ENCODE measurements around the gene KCNIP4.

Gene KCNIP4

DNA sequence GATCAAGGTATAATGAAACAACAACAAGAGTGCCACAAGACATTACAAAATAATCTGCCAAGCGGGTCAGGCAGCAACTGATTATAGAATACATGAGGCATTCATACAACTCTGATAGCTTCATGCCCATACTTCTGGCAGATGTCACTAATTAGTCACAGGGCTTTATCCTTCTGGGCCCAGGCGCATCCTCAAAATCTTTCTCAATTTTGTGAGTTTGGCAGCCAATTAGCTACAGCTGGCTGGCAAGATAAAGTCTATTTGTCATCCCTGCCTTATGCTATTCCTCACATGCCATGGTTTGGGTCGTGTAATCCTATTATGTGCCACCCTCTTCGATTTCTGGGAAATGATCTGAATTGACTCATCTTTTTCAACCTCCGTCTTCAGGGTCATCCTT, 994.0 kb downstream of the KCNIP4 start:
- DNase-seq (ENCODE audit: low spot score), result no peak

DNA sequence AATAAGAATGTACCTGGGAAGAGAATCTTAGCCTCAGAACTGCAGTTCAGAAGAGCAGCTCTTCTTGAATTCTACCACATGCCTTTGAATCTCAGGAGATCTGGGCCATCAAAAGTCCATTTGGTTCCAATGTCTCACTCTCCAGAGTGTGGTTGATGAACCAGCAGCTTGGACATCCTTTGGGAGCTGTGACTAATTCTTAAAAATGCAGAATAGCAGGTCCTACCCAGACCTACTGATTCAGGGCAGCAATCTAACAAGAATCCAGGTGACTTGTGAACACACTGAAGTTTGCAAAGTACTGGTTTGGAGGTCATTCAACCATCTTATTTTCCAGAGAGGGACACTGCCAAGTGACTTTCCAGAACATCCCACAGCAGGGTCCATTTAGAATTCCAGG, 1003.6 kb downstream of the KCNIP4 start:
- DNase-seq (ENCODE audit: low spot score), result peak; percentile 40

DNA sequence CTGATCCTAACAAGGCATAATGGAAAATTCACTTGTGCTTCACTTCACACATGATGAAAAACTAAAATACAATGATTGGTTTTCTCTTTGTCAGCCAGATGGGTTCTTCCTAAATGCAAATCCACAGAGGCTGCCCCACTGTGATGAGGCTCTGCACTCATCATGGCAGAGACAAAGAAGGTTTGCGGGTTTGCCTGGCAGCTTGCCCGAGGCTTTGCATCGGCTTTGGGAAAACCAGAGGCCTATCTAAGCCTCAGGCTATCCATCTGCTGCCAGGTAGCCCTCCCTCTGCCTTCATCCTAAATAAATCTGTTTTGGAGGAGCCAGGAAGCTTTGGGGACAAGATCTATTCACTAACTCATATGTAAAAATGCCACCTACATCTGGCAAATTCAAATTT, 1004.1 kb downstream of the KCNIP4 start:
- DNase-seq (ENCODE audit: low spot score), result no peak

DNA sequence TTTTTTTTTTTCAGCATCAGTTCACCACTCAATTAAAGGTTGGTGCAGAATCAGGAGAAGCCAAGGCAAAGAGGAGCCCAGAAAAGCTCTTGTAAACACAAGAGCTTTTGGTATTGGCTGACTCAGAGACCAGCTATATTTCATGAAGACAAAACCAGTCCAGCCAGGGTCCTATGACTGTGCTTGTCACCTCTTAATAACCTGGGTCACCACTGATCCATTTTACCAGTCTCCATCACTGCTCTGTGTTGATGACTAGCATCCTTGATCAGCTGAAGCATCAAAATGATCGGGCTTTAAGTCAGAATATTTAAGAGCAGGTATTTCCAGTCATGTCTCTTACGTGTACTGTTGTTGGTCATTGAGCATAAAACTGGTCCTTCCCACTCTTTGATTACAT, 1010.4 kb downstream of the KCNIP4 start:
- DNase-seq (ENCODE audit: low spot score), result no peak

DNA sequence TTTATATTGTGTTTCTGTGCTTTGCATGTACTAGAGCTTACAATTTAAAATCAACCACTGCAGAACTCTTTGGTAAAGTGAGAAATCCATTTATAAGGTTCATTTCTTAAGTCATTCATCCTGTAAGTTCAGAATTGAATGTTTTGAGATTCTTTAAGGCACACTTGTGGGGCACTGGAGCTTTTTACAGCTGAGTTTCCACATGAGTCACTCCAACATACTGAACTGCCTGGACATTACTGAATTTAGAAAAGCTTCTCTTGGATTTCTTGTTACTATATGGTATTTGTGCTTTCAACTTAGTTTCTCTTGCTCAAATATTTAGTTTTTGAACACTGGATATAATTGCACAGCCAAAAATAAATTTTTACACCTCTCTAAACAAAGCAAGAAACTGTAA, 1022.0 kb downstream of the KCNIP4 start:
- DNase-seq (ENCODE audit: low spot score), result peak; percentile 4

DNA sequence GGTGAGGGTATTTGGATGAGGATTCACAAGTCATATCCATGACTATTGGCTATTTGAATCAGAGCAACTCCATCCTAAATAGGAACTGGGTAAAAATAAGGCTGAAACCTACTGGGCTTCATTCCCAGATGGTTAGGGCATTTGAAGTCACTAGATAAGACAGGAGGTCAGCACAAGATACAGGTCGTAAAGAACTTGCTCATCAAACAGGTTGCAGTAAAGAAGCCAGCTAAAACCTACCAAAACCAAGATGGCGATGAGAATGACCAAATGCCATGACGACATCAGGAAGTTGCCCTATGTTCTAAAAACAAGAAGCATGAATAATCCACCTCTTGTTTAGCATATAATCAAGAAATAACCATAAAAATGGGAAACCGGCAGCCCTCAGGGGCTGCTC, 1023.4 kb downstream of the KCNIP4 start:
- DNase-seq (ENCODE audit: low spot score), result no peak

DNA sequence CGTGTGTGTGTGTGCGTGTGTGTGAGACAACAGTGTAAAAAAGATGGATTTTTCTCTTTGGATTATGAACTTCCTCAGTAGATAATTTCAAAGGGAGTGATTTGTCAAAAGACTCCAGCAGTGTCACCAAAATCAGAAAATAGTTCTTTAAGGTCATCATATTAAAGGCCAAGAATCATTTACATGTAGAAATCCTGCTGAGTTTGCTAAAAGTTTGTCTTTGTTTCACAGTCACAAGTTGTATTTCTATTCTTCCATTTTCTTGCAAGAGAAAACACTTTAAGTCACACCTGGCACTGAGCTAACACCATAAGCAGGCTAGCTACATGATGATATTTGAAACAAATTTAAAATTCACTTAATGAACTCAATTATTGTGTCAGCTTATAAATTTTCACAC, 1025.6 kb downstream of the KCNIP4 start:
- DNase-seq (ENCODE audit: low spot score), result no peak

DNA sequence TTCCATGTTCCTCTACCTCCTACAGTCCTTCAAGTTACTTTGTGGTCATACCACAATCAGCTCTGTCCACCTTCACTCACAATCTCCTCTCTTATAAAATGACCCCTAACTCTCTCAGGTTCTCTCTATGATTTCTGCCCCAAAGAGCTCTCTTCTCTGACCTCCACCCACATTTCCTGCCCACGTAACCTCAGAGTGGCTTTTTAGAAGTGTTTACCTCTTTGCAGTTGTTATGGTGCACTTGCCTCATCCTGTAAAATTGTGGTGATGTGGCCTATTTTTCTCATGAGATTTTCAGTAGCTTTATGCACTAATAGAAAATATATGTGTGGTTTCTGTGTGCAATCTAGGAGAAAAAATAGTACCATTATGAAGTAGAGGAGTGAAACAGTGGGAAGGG, 1032.5 kb downstream of the KCNIP4 start:
- DNase-seq (ENCODE audit: low spot score), result peak; percentile 17

DNA sequence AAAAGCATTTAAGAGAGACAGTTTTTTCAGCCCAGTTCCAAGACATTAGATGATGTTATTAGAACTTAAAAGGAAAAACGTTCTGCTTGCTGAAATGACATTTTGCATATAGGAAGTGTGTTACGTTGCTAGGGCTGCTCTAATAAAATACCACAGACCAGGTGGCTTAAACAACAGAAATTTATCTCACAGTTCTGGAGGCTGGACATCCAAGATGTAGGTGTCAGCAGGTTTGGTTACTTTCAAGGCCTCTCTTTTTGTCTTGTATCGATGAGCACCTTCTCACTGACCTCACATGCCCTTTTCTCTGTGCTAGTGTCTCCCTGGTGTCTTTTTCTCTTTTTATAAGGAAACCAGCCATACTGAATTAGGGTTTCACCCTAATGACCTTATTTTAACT, 1043.6 kb downstream of the KCNIP4 start:
- no peak for DNase-seq (ENCODE audit: low spot score)

DNA sequence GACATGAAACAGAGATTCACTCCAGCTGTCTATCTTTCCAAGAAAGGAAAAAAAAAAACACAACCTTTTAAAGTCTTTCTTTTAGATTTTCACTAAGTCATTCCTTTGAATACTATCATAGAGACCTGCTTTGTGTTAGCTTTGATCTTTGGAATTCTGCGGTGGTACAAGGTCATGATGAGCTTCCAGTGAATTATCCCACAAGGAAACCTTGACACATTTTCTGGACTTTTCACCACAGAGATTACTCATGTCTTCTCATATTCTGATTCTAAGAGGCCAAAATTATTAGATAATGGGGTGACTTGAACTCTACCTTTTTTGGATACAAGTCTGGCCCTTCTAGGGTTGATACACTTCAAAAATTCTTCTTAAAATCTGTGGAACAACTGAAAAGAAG, 1046.7 kb downstream of the KCNIP4 start:
- DNase-seq (ENCODE audit: low spot score), result peak; percentile 41

DNA sequence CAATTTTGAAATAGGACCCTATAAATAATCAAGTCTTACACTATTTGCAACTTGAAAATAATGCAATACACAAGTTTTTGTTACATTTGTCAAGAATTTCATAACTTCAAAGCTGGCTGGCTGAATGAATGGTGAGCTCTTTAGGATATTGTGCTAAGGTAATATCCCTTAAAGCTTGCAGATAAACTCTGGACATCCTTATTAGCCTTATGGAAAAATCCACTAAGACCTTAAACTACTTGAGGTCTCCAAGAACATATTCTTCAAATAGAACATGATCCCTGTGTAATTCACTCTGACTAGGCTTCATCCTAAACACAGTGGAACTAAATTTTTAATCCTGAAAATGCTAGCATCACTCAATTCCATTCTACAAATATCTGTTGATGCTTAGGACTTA, 1049.0 kb downstream of the KCNIP4 start:
- no peak for DNase-seq (ENCODE audit: low spot score)

DNA sequence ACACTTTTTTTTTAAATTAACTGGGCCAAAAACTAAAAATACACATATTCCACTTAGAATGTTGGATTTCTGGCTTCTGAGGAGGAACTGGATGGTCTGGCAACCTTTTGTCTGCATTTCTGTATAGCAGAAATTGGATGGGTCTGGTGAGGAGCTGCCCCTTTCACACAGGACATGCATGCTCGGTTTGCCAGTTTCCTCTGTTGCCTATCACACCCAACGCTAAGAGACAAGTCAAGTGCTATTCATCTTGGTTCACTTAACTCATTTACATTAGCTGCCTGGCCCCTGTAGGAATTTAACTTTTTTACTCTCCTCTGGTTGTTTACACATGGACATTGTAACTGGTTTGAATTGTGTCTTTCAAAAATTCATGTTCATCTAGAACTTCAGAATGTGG, 1052.6 kb downstream of the KCNIP4 start:
- DNase-seq (ENCODE audit: low spot score), result no peak

DNA sequence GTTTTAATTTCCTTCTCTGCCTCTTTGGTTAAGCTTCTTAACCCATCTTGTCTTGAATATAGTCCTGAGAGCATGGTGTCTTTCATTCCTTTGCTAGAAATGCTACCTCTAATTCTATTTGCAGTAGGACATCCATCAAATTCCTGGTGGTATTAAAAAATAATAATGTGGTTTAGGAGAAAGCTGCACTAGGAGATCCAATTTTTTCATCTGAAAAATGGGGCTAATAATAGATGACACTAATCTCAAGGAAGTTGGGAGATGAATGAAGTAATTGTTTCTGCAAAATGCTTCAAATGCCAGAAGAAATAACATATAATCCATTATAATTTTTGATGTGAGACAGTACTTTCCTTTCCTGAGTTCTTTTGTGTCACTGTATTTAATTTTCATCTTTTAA, 1053.4 kb downstream of the KCNIP4 start:
- no peak for DNase-seq (ENCODE audit: low spot score)

DNA sequence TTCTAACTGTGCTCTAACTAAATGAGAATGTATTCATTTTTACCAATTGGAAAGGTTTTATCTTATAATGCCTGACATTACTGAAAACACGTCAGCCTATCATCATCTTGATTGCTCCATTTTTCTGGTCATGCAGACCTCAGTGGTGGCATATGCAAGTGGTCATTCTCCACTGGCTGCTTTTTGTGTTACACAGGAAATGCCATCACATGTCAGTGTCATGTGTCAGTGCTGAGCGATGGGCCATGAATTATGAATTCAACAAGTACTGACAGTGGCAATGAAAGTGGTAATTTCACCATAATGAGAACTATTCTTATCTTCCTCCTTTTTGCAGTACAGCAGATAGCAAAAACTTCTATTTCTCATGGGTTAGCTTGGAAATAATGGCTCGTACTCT, 1057.8 kb downstream of the KCNIP4 start:
- peak; percentile 53 for DNase-seq (ENCODE audit: low spot score)

DNA sequence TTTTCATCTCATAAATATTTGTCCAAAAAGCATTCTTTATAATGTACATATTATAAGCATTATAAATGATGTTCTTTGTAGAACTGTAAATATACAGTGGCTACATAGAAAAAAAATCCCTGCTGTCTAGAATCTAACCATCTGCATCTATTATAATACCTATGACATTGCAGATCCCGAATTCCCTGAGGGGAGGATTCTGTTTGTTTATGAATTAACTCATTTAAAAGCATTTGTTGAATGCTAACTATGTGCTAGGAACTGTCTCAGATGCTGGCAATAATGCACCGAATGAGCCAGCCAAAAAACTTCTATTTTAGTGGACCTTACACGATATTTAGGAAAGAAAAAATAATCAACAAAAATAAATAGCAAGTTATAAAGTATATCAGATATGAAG, 1058.7 kb downstream of the KCNIP4 start:
- no peak for DNase-seq (ENCODE audit: low spot score)

DNA sequence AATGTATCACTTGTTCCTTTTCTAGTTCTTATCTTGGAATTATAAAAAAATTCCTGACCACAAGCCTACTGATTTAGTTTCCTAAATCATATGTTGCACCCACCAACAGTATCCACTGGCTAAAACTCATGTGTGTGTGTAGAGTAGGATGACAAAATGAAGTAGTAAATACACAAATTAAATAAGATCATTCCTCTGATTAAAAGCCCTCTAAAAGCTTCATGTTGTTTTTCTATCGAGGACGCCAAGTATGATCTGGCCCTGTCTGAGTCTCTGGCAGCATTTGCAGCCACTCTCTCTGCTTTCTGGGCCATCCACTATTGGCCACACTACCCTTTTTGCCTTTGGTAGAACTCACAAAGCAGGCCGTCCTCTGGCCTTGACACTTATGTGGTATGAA, 1064.9 kb downstream of the KCNIP4 start:
- DNase-seq (ENCODE audit: low spot score), result no peak

DNA sequence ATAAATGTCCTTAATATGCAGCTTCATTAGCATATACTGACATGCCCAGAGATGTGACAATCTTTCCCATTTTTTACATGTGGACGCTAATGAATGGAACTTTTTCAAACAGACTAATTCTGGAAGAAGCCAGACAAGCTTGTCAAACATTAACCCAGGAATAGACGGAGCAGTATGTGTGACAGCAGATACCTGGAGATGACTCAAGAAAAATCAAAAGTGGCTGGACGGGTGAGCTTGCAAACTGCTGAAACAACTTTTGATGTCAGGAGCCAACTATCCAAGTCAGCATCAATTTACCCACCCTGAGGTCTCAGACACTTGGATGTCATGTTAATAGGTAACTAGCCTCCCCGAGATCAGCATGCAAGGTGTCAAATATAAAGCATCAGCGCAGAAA, 1065.3 kb downstream of the KCNIP4 start:
- peak; percentile 96 for DNase-seq (ENCODE audit: low spot score)

DNA sequence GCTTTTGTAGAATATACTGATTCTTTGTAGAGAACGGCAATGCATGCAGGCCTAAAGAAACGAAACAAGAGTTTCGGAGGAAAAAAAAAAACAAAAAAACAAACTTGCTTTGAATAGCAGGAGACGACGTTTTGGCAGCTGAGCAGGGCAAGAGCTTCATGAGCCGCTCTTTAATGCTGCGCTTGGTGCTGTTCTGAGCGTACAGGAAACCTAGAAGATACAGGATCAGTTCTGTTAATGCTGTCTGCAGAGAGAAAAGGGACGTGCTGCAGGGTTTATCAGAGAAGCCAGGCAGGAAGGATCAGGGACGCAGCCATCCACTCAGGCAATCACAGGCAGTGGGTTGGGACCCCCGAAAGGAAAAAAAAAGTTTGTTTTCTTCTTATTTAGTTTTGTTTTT, 1066.1 kb downstream of the KCNIP4 start:
- DNase-seq (ENCODE audit: low spot score), result no peak

DNA sequence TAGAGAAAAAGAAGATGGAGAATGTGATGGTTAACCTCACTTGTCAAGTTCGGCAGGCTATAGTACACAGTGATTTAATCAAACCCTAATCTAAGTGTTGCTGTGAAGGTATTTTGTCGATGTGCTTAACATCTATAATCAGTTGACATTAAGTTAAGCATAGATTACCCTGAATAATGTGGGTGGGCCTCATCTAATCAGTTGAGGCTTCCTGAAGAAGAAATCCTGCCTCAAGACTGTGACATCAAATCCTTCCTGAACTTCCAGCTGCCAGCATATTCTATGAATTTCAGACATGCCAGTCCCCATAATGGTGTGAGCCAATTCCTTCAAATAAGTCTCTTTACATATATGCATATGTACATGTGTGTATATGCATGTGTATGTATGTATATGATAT, 1066.9 kb downstream of the KCNIP4 start:
- no peak for DNase-seq (ENCODE audit: low spot score)

DNA sequence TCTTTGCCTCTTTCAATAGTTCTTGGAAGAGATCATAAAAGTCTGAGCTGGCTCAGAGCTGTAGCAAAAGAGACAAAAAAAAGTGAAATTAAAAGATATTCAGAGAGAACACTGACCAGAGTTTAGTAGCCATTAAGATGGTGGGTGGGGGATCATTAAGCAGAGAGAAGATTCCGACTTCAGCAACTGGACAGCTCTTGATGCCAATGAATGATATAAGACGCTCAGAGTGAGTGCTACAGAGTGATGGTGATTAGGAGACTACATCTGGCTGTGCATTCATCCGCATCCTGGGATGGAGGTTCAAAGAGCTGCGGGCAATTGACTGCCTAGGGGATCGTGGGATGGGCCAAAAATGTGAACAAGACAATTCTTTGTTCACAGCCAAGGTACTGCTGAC, 1069.8 kb downstream of the KCNIP4 start:
- DNase-seq (ENCODE audit: low spot score), result no peak

DNA sequence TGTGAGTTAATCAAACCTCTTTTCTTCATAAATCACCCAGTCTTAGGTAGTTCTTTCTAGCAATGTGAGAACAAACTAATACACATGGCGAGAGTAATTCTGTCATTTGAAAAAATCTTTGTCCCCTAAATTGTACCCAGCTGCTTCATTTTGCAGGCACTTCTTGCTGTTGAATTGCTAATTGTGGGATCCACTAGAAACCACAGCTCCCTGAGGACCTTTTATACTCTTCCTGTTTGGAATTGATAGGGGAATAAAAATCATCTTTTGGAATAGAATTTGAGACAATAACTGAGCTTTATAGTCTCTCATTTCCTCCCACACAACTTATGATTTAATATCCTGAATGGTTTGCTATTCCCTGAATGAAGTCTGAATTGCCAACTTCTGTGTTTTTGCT, 1078.1 kb downstream of the KCNIP4 start:
- DNase-seq (ENCODE audit: low spot score), result no peak

DNA sequence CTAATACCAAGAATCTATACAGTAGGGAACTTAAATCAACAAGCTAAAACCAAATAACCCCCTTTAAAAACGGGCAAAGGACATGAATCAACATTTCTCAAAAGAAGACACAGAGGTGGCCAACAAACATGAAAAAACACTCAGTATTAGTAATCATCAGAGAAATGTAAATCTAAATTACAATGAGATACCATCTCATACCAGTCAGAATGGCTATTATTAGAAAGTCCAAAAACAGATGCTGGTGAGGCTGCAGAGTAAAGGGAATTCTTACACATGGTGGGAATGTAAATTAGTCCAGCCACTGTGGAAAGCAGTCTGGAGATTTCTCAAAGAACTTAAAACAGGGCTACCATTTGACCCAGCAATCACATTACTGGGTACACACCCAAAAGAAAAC, 1080.5 kb downstream of the KCNIP4 start:
- DNase-seq (ENCODE audit: low spot score), result no peak

DNA sequence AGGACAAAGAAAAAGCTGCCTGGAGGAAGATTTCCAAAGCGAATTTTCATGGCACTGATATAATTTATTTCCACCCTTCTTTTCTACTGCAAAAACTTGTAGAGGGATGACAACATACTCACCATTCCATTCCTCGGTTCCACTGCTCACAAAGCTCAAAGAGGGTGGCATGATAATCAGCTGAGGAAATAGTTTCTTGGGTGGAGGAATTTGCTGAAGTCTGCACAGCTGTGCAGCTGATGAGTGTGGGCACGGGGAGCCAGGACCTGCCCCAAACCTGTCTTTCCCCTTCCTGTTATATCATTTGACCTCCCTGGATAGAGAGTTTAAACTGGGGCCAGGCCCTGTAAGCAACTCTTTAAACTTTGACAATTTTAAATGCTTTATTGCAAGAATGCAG, 1087.7 kb downstream of the KCNIP4 start:
- DNase-seq (ENCODE audit: low spot score), result no peak

DNA sequence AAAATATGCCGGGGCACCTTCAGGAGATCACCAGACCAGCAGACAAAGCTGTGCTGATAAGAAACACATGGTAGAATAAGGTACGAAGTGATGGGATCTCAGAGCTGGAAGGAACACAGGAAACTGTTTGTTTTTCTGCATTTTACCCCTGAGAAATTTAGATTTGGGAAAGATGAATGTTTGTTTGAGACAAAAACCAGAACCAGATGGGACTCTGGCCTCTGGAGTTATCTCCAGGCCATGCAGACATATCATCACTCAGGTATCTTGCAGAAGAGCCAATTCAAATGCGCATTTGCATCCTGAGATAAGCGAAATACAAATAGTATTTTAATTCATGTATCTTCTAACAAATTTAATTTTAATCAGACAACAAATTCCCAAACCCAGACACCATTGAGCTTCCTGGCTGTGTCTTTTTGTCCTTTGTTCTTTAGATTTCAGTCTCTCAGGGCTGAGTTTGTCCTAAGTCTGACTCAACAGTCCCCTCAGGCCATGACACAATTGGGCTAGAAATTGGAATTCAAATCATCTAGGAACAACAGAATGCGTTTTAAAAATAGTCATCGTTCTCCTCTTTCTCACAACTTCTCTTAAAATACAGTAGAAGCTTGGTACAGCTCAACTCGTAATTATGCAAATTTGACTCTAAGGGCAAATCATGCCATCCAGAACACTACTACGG, 1089.3 kb downstream of the KCNIP4 start:
- no peak for DNase-seq (ENCODE audit: low spot score)

DNA sequence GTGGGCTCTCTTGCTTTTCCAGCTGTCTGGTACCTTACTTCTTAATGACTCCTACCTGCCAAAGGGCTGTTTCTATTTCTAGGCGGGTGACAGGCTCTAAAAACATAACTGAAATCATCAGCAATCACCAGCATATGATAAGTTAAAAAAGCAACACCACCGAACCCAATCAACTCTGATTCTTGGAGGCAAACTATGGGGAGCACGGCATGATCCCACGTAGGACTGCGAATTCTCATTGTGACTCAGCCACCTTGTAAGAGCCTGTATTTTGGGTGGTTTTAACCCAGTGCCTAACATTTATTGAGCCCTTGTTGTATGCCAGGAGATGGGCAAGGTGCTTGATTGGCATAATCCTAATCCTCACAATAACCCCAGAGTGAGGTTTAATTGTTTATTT, 1091.5 kb downstream of the KCNIP4 start:
- DNase-seq (ENCODE audit: low spot score), result no peak

All from kidney tubule cell (primary cell).